Measurements from ENCODE around the gene RPTOR.

RPTOR gene

DNA sequence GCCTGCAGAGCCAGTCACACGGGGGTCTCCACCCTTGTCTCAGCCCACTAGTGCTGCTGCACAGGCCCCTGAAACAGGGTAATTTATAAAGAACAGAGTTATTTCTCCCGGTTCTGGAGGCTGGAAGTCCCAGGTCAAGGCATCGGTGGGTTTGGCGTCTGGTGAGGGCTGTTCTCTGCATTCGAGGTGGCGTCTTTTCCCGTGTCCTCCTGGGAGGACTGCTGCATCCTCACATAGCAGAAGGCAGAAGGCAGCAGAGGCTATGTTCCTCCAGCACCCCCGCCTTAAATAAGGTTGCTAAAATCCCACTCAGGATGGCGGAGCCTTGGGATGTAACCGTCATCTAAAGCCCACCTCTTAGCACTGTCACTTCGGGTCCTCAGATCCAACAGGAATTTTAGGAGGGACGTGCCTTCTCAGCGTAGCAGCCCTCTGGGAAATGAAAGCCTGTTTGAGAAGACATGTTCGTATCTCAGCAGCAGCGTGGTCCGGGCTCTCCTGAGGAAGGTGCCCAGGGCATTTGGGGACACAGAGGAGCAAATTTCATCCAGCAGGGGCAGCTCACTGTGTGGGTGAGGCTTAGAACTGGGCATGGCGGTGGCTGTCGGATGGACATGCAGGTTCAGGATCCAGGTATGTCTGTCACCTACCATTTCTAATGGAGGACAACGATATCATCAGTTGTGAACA lies 225.4 kb downstream of the RPTOR start:
- no peak for DNase-seq (ENCODE audit: low read depth)
- Histone ChIP-seq H3K27me3 (replicated peaks; ENCODE audit: control insufficient read depth, insufficient read depth, low read length) (no peaks in the 10 kb centered on the region), H3K36me3 (ENCODE audit: control insufficient read depth, insufficient read depth, low read length, severe bottlenecking) (peaks cover 25% of the 10 kb centered on the region), H3K9me3 (ENCODE audit: control insufficient read depth, low read length) (no peaks in the 10 kb centered on the region), H3K4me3 (ENCODE audit: low read length) (no peak overlapping the region), H3K4me1 (ENCODE audit: control insufficient read depth, insufficient read depth, low read length) (peaks cover 17% of the 10 kb centered on the region), H3K9ac (ENCODE audit: low read length) (no peak overlapping the region)

DNA sequence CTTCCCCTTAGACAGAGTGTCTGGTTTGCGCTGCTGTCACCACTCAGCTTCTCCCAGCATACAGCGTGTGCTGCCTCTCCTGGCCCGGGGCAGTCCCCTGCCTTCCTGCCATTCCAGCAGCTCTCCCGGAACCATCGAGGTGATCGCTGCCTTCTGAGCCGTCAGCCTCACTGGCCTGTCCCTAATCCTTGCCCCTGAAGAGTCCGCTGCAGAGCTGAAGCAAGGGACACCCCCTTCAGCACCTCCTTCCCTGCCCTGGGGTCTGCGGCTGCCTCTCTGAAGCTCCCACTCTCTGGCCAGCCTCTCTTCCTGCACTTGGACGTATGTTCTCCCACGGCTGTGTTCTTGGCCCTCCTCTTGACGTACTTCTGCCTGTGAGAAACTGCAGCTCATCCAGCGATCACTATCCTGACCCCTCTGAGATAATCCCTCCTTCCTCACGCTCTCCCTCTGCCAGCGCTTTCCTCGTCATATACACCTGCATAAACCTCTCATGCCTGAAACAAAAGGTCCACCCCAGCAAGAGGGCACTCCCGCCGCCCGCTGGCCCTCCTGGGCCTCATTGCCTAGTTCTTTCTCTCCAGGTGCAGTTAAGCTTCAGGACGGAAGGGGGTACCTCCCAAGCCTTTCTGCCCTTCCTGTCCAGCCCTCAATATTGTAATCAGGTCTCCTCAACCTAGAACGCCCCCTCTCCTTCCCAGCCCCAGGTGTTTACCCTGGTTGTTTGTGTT lies 226.4 kb downstream of the RPTOR start:
- H3K4me1 ChIP-seq (ENCODE audit: control insufficient read depth, insufficient read depth, low read length) = peaks cover 17% of the 10 kb centered on the region
- no peaks in the 10 kb centered on the region for H3K27me3 ChIP-seq (replicated peaks; ENCODE audit: control insufficient read depth, insufficient read depth, low read length)
- peaks cover 18% of the 10 kb centered on the region for H3K36me3 ChIP-seq (ENCODE audit: control insufficient read depth, insufficient read depth, low read length, severe bottlenecking)
- H3K9me3 ChIP-seq (ENCODE audit: control insufficient read depth, low read length) = no peaks in the 10 kb centered on the region
- DNase-seq (ENCODE audit: low read depth) = no peak
- H3K9ac ChIP-seq (ENCODE audit: low read length) = no peak overlapping the region
- no peak overlapping the region for H3K4me3 ChIP-seq (ENCODE audit: low read length)

DNA sequence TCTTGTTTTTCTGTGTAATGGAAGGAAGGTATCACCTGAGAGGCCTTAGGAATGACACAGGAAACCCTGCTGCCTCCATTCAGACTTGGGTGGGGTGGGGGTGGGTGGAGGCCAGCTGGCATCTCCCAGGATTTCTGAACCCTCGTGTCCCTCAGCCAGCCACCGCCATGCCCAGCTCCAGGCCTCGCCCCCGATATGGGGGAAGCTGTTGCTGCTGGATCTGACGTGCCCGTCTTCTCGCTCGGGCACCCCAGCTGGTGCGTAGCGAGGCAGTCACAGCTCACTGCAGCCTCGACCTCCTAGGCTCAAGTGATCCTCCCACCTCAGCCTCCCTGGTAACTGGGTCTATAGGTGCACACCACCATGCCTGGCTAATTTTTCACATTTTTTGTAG lies 227.0 kb downstream of the RPTOR start:
- peaks cover 17% of the 10 kb centered on the region for H3K4me1 ChIP-seq (ENCODE audit: control insufficient read depth, insufficient read depth, low read length)
- H3K9me3 ChIP-seq (ENCODE audit: control insufficient read depth, low read length) = no peaks in the 10 kb centered on the region
- H3K36me3 ChIP-seq (ENCODE audit: control insufficient read depth, insufficient read depth, low read length, severe bottlenecking) = peaks cover 18% of the 10 kb centered on the region
- H3K4me3 ChIP-seq (ENCODE audit: low read length) = no peak overlapping the region
- no peak for DNase-seq (ENCODE audit: low read depth)
- no peaks in the 10 kb centered on the region for H3K27me3 ChIP-seq (replicated peaks; ENCODE audit: control insufficient read depth, insufficient read depth, low read length)
- no peak overlapping the region for H3K9ac ChIP-seq (ENCODE audit: low read length)

DNA sequence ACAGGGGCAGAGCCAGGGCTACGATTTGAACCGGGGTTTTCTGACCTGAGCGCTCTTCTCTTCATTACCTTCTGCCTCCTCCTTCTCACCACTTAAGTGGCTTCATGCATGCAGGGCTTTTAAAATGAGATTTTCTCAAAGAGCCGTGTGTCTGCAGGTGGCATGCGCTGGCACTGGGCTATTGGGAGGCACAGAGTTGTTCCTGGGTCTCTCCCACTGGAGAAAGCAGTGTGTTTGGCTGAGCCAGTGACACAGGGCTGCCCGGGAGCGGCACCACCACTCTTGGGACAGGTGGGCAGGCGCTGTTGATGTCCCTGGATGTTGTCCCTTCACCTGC lies 228.2 kb downstream of the RPTOR start:
- Histone ChIP-seq H3K4me1 (ENCODE audit: control insufficient read depth, insufficient read depth, low read length) (peaks cover 17% of the 10 kb centered on the region), H3K4me3 (ENCODE audit: low read length) (no peak overlapping the region), H3K36me3 (ENCODE audit: control insufficient read depth, insufficient read depth, low read length, severe bottlenecking) (peaks cover 18% of the 10 kb centered on the region), H3K9me3 (ENCODE audit: control insufficient read depth, low read length) (no peaks in the 10 kb centered on the region), H3K27me3 (replicated peaks; ENCODE audit: control insufficient read depth, insufficient read depth, low read length) (no peaks in the 10 kb centered on the region), H3K9ac (ENCODE audit: low read length) (peak overlapping the region; percentile 45)
- no peak for DNase-seq (ENCODE audit: low read depth)

DNA sequence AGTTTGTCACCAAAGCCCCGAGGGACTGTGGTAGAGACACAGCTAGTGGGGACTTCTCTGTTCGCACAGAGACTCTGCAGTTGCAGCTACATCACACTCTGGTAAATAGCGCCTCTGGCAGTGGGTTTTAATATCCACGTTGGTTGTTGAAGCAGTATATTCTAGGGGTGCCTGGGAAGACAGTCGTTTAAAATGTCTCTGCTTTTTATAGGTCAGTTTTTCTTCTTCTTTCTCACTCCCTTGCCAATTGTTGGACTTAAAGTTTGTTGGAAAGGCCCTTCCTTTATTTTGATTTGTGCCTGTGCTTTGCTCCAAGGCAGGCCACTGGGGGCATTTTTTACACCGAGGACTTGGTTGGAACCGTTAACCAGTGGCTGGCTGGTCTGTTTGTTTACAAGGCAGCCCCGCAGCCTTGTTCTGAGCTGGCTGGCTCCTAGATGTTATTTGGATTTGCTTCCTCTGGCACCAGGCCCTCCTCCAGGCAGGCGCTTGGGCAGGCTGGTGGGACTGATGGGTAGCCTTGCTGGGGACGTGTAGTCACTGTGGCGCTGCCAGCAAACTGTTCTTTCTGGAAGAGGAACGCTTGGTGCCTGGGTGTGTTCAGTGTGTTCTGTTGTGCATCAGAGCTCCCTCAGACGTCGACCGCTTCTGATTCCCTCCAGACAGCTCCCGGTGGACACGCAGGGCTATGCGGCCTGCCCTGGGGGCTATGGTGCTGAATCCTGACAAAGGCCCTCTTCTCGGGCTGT lies 228.8 kb downstream of the RPTOR start:
- peak; percentile 37 for DNase-seq (ENCODE audit: low read depth)
- peak overlapping the region; percentile 45 for H3K9ac ChIP-seq (ENCODE audit: low read length)
- no peak overlapping the region for H3K4me3 ChIP-seq (ENCODE audit: low read length)
- H3K27me3 ChIP-seq (replicated peaks; ENCODE audit: control insufficient read depth, insufficient read depth, low read length) = no peaks in the 10 kb centered on the region
- H3K9me3 ChIP-seq (ENCODE audit: control insufficient read depth, low read length) = no peaks in the 10 kb centered on the region
- H3K36me3 ChIP-seq (ENCODE audit: control insufficient read depth, insufficient read depth, low read length, severe bottlenecking) = peaks cover 18% of the 10 kb centered on the region
- peaks cover 17% of the 10 kb centered on the region for H3K4me1 ChIP-seq (ENCODE audit: control insufficient read depth, insufficient read depth, low read length)

DNA sequence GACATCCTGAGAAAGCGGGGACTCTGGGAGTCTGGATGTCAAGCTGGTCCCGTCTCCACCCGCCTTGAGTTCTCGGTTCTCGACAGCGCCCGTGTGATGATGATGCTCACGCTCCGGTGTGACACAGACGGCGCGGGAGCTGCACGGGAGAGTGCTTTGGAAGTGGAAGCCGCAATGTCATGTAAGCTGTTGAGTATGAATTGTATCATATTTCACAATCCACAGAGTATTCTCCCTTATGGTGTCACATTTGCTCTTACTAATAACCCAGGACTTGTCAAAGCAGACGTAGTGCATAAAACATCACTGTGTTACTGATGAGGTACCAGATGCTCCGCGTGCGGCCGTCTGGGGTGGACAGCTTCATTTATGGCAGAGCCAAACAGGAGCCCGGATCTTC lies 229.5 kb downstream of the RPTOR start:
- Histone ChIP-seq H3K27me3 (replicated peaks; ENCODE audit: control insufficient read depth, insufficient read depth, low read length) (no peaks in the 10 kb centered on the region), H3K36me3 (ENCODE audit: control insufficient read depth, insufficient read depth, low read length, severe bottlenecking) (peaks cover 18% of the 10 kb centered on the region), H3K9ac (ENCODE audit: low read length) (peak overlapping the region; percentile 45), H3K4me3 (ENCODE audit: low read length) (no peak overlapping the region), H3K4me1 (ENCODE audit: control insufficient read depth, insufficient read depth, low read length) (peaks cover 17% of the 10 kb centered on the region), H3K9me3 (ENCODE audit: control insufficient read depth, low read length) (no peaks in the 10 kb centered on the region)
- no peak for DNase-seq (ENCODE audit: low read depth)

DNA sequence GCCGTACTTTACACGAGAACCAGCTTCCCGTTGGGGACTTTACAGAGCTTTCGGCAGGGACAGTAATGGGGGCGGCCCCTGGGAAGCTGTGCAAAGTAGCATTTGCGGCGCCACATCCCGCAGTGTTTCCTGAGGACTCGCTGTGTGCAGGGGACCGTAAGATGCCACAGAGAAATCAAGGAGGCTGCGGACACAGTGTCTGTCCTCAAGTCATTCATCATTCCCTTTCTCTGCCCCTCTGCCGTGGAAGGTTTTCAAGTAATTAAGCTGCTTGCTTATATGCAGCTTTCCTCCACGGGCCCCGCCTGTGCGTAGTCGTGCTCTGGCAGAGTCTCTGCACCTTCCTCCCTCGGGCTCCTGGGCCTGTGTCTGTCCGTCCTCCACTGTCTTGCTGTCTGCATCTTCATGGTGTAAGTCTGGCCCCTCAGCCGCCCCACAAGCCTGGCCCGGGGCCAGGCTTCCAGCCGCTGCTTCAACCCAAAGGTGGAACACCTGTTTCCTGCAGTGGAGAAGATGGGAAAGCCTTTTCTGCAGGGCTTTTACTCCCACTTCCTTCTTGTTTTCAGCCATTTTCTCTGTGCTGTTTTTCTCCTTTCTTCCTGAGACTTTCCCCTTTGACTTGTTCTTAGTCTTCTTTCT lies 230.1 kb downstream of the RPTOR start:
- H3K9me3 ChIP-seq (ENCODE audit: control insufficient read depth, low read length) = no peaks in the 10 kb centered on the region
- H3K27me3 ChIP-seq (replicated peaks; ENCODE audit: control insufficient read depth, insufficient read depth, low read length) = no peaks in the 10 kb centered on the region
- no peak overlapping the region for H3K4me3 ChIP-seq (ENCODE audit: low read length)
- peaks cover 18% of the 10 kb centered on the region for H3K36me3 ChIP-seq (ENCODE audit: control insufficient read depth, insufficient read depth, low read length, severe bottlenecking)
- DNase-seq (ENCODE audit: low read depth) = no peak
- no peak overlapping the region for H3K9ac ChIP-seq (ENCODE audit: low read length)
- peaks cover 23% of the 10 kb centered on the region for H3K4me1 ChIP-seq (ENCODE audit: control insufficient read depth, insufficient read depth, low read length)

DNA sequence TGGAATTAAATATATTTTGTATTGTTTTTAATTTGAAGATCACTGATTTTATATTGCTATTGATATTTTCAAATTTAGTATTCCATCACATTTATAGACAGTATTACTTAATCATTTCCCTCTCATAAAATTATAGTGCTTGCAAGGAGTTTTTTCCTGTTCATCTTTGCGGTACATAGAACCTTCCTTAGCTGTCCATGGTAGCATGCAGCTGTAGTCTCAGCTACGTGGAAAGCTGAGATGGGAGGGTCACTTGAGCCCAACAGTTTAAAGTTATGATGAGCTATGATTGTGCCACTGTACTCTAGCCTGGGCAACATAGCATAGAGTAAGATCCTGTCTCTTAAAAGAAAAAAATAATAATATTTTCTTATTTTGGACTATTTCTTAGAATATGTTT lies 231.2 kb downstream of the RPTOR start:
- H3K4me3 ChIP-seq (ENCODE audit: low read length) = no peak overlapping the region
- H3K36me3 ChIP-seq (ENCODE audit: control insufficient read depth, insufficient read depth, low read length, severe bottlenecking) = peaks cover 14% of the 10 kb centered on the region
- H3K9me3 ChIP-seq (ENCODE audit: control insufficient read depth, low read length) = no peaks in the 10 kb centered on the region
- DNase-seq (ENCODE audit: low read depth) = no peak
- H3K4me1 ChIP-seq (ENCODE audit: control insufficient read depth, insufficient read depth, low read length) = peaks cover 34% of the 10 kb centered on the region
- no peak overlapping the region for H3K9ac ChIP-seq (ENCODE audit: low read length)
- H3K27me3 ChIP-seq (replicated peaks; ENCODE audit: control insufficient read depth, insufficient read depth, low read length) = no peaks in the 10 kb centered on the region

DNA sequence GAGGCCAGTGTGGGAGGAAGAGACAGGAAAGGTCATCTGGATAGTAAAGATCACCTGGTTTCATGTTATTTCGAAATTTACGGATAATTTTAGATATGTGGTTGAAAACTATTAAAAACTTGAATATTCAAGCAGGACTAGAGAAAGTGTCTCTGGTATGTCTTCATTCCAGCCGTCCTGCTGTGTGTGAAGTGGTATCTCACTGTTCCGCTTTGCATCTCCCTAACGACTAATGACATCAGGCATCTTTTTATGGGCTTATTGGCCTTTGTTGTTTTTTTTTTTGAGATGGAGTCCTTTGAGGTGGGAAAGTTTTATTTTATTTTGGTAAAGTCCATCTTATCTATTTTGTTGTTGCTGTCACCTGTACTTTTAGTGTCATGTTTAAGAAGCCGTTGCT lies 232.6 kb downstream of the RPTOR start:
- DNase-seq (ENCODE audit: low read depth) = no peak
- no peaks in the 10 kb centered on the region for H3K27me3 ChIP-seq (replicated peaks; ENCODE audit: control insufficient read depth, insufficient read depth, low read length)
- no peak overlapping the region for H3K9ac ChIP-seq (ENCODE audit: low read length)
- no peaks in the 10 kb centered on the region for H3K9me3 ChIP-seq (ENCODE audit: control insufficient read depth, low read length)
- peaks cover 9% of the 10 kb centered on the region for H3K36me3 ChIP-seq (ENCODE audit: control insufficient read depth, insufficient read depth, low read length, severe bottlenecking)
- peaks cover 43% of the 10 kb centered on the region for H3K4me1 ChIP-seq (ENCODE audit: control insufficient read depth, insufficient read depth, low read length)
- H3K4me3 ChIP-seq (ENCODE audit: low read length) = no peak overlapping the region

DNA sequence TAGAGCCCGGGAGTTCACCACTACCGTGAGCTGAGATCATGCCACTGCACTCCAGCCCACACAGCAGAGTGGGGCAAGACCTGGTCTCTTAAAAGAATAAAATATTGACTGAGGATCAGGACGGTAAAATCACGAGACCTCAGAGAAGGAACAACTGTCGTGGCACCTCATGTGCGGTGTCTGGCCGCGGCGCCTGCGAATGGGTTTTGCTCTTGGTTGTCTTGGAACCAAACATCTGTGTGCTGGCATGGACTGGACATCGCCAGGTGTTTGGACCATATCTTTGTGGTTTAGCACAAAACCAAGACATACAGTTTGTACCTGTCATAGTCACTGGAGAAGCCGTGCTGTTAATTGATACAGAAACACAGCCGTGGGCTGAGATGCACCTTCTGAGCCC lies 234.1 kb downstream of the RPTOR start:
- Histone ChIP-seq H3K9ac (ENCODE audit: low read length) (no peak overlapping the region), H3K27me3 (replicated peaks; ENCODE audit: control insufficient read depth, insufficient read depth, low read length) (no peaks in the 10 kb centered on the region), H3K36me3 (ENCODE audit: control insufficient read depth, insufficient read depth, low read length, severe bottlenecking) (peaks cover 3% of the 10 kb centered on the region), H3K4me1 (ENCODE audit: control insufficient read depth, insufficient read depth, low read length) (peaks cover 47% of the 10 kb centered on the region), H3K4me3 (ENCODE audit: low read length) (no peak overlapping the region), H3K9me3 (ENCODE audit: control insufficient read depth, low read length) (no peaks in the 10 kb centered on the region)
- no peak for DNase-seq (ENCODE audit: low read depth)

DNA sequence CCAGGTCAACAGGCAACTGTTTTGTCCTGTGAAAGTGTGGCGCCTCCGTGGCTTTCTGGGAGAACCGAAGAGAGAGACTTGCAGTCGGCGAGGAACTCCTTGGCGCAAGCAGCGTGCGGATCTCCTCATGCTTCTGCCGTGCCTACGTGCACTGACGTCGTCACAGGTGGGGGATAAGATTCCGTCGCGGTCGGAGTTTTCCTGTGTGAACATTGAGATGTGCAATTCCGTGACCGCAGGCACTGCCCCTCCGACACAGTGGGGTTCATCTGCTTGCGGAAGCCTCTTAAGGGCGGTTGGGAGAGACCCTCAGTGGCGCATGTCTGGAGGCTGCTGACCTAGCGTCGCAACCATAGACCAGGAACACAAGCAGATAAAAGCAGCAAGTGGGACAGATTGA lies 234.7 kb downstream of the RPTOR start:
- Histone ChIP-seq H3K9me3 (ENCODE audit: control insufficient read depth, low read length) (no peaks in the 10 kb centered on the region), H3K27me3 (replicated peaks; ENCODE audit: control insufficient read depth, insufficient read depth, low read length) (no peaks in the 10 kb centered on the region), H3K4me1 (ENCODE audit: control insufficient read depth, insufficient read depth, low read length) (peaks cover 46% of the 10 kb centered on the region), H3K36me3 (ENCODE audit: control insufficient read depth, insufficient read depth, low read length, severe bottlenecking) (peaks cover 3% of the 10 kb centered on the region), H3K9ac (ENCODE audit: low read length) (peak overlapping the region; percentile 54), H3K4me3 (ENCODE audit: low read length) (peak overlapping the region; percentile 50)
- no peak for DNase-seq (ENCODE audit: low read depth)

Data from adipocyte (in vitro differentiated cells).